BLaER1 treated with 17β-estradiol and CSF1 and Interleukin-3, amounts not matched to agents 10 nM and 100 nM (cell line): ENCODE data around the gene CEP135.
A peak's percentile ranks its signal among the peaks of the same experiment; 100 is the strongest.

Experiments
- H3K27ac ChIP-seq, 11 experiments: shearing (Covaris generic); formaldehyde crosslinking; 2 replicates each; pipeline ENCODE4 v1.8.1; 2022
- H3K27me3 ChIP-seq, 11 experiments: shearing (Covaris generic); formaldehyde crosslinking; 2 replicates each; pipeline ENCODE4 v1.8.1; 2022
- H3K36me3 ChIP-seq, 11 experiments: shearing (Covaris generic); formaldehyde crosslinking; 2 replicates each; pipeline ENCODE4 v1.8.1; 2022
- H3K4me1 ChIP-seq, 10 experiments: shearing (Covaris generic); formaldehyde crosslinking; 2 replicates each; pipeline ENCODE4 v1.8.1; 2022
- H3K4me2 ChIP-seq, 11 experiments: shearing (Covaris generic); formaldehyde crosslinking; 2 replicates each; pipeline ENCODE4 v1.8.1; 2022
- H3K4me3 ChIP-seq, 10 experiments: shearing (Covaris generic); formaldehyde crosslinking; 2 replicates each; pipeline ENCODE4 v1.8.1; 2022
- H3K9ac ChIP-seq, 11 experiments: shearing (Covaris generic); formaldehyde crosslinking; 2 replicates each; pipeline ENCODE4 v1.8.1; 2022
- H3K9me3 ChIP-seq, 11 experiments: shearing (Covaris generic); formaldehyde crosslinking; replicated peaks in 1 of 11; 2 replicates each; pipeline ENCODE4 v1.8.1; 2022
- H4K20me1 ChIP-seq, 11 experiments: shearing (Covaris generic); formaldehyde crosslinking; 2 replicates each; pipeline ENCODE4 v1.8.1; 2022
- Cebpa-rat ChIP-seq, 11 experiments: shearing (Covaris generic); IDR thresholded peaks; 2 replicates each; pipeline ENCODE4 v1.8.1; 2022

The CEP135 gene

DNA sequence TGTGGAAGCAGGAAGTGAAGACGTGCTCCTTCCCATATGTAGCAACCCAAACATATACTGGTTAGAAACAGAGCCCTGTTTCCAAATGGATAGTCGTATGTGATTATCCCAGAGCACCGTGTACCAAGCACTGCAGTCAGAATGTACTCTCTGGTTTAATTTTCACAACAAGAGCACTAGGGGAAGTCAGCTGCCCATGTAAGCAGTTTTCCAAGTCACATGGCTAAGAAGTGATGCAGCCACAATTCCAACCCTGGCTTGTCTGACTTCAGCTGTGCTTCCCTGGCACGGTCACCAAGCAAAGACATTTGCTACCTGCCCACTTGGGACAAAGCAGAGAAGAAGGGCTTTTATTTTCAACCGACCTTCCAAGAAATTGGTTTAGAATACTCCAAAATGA is 28.2 kb upstream of the CEP135 start:
- no peak overlapping the region for H3K4me3 ChIP-seq
- peaks cover 0 to 24% (median 0%) of the 10 kb centered on the region in 10 experiments; a peak in 6 of 20 replicates for H3K4me1 ChIP-seq
- H3K9ac ChIP-seq = peak overlapping the region in 1 of 11 experiments; percentile 55; a peak in 1 of 22 replicates
- peak overlapping the region in 3 of 11 experiments; percentile 43 to 75 (median 63); a peak in 6 of 22 replicates for H3K4me2 ChIP-seq
- no peaks in the 10 kb centered on the region for H3K27me3 ChIP-seq
- peak overlapping the region in 3 of 11 experiments; percentile 52 to 76 (median 71); a peak in 5 of 22 replicates for H3K27ac ChIP-seq
- H4K20me1 ChIP-seq = no peaks in the 10 kb centered on the region
- no peaks in the 10 kb centered on the region for H3K36me3 ChIP-seq
- no peak for TF ChIP-seq Cebpa-rat (IDR thresholded peaks at IDR 0.05)
- H3K9me3 ChIP-seq = no peaks in the 10 kb centered on the region

DNA sequence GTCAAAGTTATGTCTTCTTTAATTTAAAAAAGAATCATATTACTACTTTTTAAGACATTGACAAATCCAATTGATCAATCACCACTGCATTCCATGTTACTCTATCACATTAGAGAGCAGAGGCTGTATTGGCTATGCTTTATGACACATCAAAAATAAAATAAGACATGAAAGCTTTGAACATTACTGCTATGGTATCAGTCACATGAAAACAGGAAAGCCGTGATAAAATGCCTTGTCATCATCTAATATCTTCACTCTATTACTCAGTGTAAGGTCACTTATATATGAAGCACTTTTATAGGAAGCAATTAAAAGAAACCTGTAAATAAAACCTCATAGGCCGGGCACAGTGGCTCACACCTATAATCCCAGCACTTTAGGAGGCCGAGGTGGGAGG is 27.7 kb upstream of the CEP135 start:
- Histone ChIP-seq H4K20me1 (no peaks in the 10 kb centered on the region), H3K27me3 (no peaks in the 10 kb centered on the region), H3K9ac (0 out of 22 replicates have a peak overlapping the region, but pooled peaks of 1 of the 11 experiments have one; percentile 20), H3K4me3 (no peak overlapping the region), H3K9me3 (no peaks in the 10 kb centered on the region), H3K4me1 (peaks cover 0 to 24% (median 0%) of the 10 kb centered on the region in 10 experiments; a peak in 6 of 20 replicates), H3K36me3 (no peaks in the 10 kb centered on the region), H3K27ac (peak overlapping the region in 3 of 11 experiments; percentile 52 to 76 (median 71); a peak in 5 of 22 replicates), H3K4me2 (peak overlapping the region in 3 of 11 experiments; percentile 43 to 75 (median 63); a peak in 6 of 22 replicates)
- no peak for TF ChIP-seq Cebpa-rat (IDR thresholded peaks at IDR 0.05)

DNA sequence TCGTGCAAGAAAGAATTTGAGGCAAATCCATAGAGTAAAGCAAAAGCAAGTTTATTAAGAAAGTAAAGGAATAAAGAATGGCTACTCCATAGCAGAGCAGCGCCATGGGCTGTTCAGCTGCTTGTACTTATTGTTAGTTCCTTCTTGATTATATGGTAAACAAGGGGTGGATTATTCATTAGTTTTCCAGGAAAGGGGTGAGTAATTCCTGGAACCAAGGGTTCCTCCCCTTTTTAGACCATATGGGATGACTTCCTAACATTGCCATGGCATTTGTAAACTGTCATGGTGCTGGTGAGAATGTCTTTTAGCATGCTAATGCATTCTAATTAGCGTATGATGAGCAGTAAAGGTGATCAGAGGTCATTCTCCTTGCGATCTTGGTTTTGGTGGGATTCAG is 23.5 kb upstream of the CEP135 start:
- H3K27me3 ChIP-seq = no peaks in the 10 kb centered on the region

DNA sequence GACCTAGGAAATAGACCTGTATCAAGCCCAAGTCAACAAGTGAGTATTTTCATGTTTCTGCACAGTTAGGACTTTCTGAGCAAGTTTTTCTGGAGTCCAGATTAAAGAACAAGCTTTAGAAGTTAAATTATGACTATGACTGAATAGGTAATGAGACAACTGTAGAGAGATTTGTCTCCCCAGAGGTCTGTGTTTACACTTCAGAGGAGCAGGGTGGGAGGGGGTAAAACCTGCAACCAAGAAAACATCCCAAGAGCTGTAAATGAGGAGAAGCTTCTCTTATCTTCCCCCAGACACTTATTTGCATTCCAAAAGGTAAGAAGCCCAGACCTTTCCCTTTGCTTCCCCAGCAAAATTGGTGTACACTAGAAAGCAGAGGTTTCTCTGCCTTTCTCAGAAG is 22.1 kb upstream of the CEP135 start:
- no peaks in the 10 kb centered on the region for H4K20me1 ChIP-seq
- H3K27ac ChIP-seq = no peak overlapping the region
- H3K9ac ChIP-seq = no peak overlapping the region
- H3K4me3 ChIP-seq = no peak overlapping the region
- H3K27me3 ChIP-seq = no peaks in the 10 kb centered on the region
- no peaks in the 10 kb centered on the region for H3K36me3 ChIP-seq
- no peak overlapping the region for H3K4me2 ChIP-seq
- 0 out of 22 replicates have a peak, but pooled peaks cover 0 to 3% (median 0%) of the 10 kb centered on the region in 11 experiments for H3K9me3 ChIP-seq
- H3K4me1 ChIP-seq = peaks cover 0 to 34% (median 0%) of the 10 kb centered on the region in 10 experiments; a peak in 4 of 20 replicates
- no peak for TF ChIP-seq Cebpa-rat (IDR thresholded peaks at IDR 0.05)

More for the DNA sequence above, 23.5 kb upstream of the CEP135 start:
- Histone ChIP-seq H3K9ac (no peak overlapping the region), H3K9me3 (0 out of 22 replicates have a peak, but pooled peaks cover 0 to 3% (median 0%) of the 10 kb centered on the region in 11 experiments), H3K4me2 (no peak overlapping the region), H4K20me1 (no peaks in the 10 kb centered on the region), H3K36me3 (no peaks in the 10 kb centered on the region), H3K27ac (no peak overlapping the region), H3K4me3 (no peak overlapping the region), H3K4me1 (peaks cover 0 to 34% (median 0%) of the 10 kb centered on the region in 10 experiments; a peak in 6 of 20 replicates)
- TF ChIP-seq Cebpa-rat (IDR thresholded peaks at IDR 0.05) = no peak

DNA sequence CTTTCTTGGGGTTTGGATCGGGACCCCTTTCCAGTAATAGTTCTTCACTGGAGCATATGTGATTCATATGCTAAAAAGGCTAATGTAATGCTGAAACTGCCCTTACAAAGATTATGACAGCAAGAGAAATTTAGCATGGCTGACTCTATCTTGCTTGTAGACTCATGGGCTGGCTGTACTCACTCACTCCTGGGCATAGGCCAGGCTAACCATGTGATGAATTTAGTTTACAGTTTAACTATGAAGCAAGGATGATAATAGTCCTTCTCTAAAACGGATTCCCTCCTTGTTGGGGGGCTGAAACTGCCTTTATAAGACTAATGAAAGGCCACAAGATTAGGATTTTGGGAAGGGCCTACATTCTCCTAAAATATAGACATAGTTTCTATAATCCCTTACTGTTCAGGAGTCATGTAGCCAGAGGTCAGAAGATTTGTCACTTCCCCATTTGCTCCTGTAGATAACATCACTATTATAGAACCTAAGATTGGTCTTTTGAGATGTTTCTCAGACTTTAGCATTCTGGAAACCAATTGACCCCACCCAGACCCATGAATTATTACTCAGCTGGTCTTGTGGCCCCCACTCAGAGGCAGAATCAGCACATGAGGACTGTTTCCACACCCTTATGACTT is 20.8 kb upstream of the CEP135 start:
- H3K4me3 ChIP-seq = no peak overlapping the region
- H3K9ac ChIP-seq = no peak overlapping the region
- H3K27me3 ChIP-seq = no peaks in the 10 kb centered on the region
- H3K4me2 ChIP-seq = peak overlapping the region in 2 of 11 experiments; percentile 17 to 27; a peak in 1 of 22 replicates
- H3K4me1 ChIP-seq = peaks cover 0 to 37% (median 0%) of the 10 kb centered on the region in 10 experiments; a peak in 4 of 20 replicates
- no peaks in the 10 kb centered on the region for H3K36me3 ChIP-seq
- no peak for TF ChIP-seq Cebpa-rat (IDR thresholded peaks at IDR 0.05)
- H3K27ac ChIP-seq = peak overlapping the region in 1 of 11 experiments; percentile 31; a peak in 1 of 22 replicates
- no peaks in the 10 kb centered on the region for H4K20me1 ChIP-seq
- H3K9me3 ChIP-seq = 0 out of 22 replicates have a peak, but pooled peaks cover 0 to 3% (median 0%) of the 10 kb centered on the region in 11 experiments

DNA sequence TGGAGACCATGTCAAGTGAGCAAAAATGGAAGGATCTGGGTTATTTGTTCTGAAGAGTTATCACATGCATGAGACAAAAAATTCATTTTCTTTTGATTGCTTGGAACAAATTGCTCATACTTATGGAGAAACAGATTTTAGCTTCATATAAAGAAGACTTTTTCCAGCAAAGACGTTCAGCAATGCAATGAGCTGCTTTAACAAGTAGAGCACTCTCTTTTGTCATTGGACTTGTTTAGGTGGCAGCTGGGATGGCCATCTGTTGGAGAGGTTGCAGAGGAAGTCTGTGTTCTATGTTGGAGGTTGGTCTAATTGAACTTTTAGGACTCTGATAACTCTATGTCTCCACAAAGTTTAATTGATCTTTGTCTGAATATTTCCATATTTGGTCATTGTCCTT is 19.9 kb upstream of the CEP135 start:
- Histone ChIP-seq H3K9me3 (0 out of 22 replicates have a peak, but pooled peaks cover 0 to 3% (median 0%) of the 10 kb centered on the region in 11 experiments), H3K27ac (no peak overlapping the region), H3K27me3 (no peaks in the 10 kb centered on the region), H3K9ac (no peak overlapping the region), H4K20me1 (no peaks in the 10 kb centered on the region), H3K36me3 (no peaks in the 10 kb centered on the region), H3K4me3 (no peak overlapping the region), H3K4me2 (peak overlapping the region in 3 of 11 experiments; percentile 25 to 47 (median 27); a peak in 4 of 22 replicates), H3K4me1 (peaks cover 0 to 37% (median 0%) of the 10 kb centered on the region in 10 experiments; a peak in 4 of 20 replicates)
- TF ChIP-seq Cebpa-rat (IDR thresholded peaks at IDR 0.05) = no peak

DNA sequence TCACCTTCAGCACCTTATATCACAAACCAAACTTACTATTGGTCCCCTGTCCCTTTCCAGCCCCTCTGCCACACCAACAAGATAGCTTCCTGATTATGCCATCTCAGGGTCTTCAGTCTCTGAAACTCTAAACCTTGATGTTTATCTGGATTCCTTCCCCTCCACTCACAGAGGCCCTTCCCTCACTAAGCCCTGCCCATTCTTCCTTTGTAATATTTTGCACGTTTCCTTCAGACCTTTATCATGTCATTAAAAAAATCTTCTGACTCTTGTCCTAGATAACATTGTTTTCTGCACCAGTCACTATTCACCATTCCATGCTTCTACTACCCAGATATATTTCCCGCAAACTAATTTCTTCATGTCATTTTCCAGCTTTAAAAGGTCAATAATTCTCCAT is 17.7 kb upstream of the CEP135 start:
- Histone ChIP-seq H3K9me3 (peaks cover 0 to 11% (median 3%) of the 10 kb centered on the region in 11 experiments; a peak in 12 of 22 replicates), H3K9ac (no peak overlapping the region; a peak in 1 of 22 replicates), H3K4me2 (peak overlapping the region in 1 of 11 experiments; percentile 50; a peak in 2 of 22 replicates), H3K27me3 (no peaks in the 10 kb centered on the region), H3K36me3 (0 out of 22 replicates have a peak, but pooled peaks cover 0 to 3% (median 0%) of the 10 kb centered on the region in 11 experiments), H3K4me1 (peaks cover 0 to 37% (median 0%) of the 10 kb centered on the region in 10 experiments; a peak in 4 of 20 replicates), H3K4me3 (no peak overlapping the region), H3K27ac (peak overlapping the region in 1 of 11 experiments; percentile 46; a peak in 1 of 22 replicates), H4K20me1 (no peaks in the 10 kb centered on the region)
- no peak for TF ChIP-seq Cebpa-rat (IDR thresholded peaks at IDR 0.05)

DNA sequence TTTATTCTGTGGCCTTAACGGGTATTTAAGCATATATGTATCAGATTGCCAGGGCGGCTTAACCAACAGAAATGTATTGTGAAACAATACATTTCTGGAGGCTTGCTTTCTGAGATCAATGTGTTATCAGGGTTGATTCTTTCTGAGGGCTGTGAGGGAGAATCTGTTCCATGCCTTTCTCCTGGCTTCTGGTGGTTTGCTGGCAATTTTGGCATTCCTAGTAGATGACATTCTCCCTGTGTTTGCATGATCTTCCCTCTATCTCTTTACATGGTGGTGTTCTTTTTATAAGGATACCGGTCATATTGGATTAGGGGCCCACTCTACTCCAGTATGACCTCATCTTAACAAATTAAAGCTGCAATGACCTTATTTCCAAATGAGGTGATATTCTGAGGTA is 16.9 kb upstream of the CEP135 start:
- Histone ChIP-seq H3K27ac (no peak overlapping the region), H3K9ac (no peak overlapping the region), H3K9me3 (peaks cover 2 to 18% (median 11%) of the 10 kb centered on the region in 11 experiments), H3K27me3 (no peaks in the 10 kb centered on the region), H3K36me3 (peaks cover 0 to 5% (median 0%) of the 10 kb centered on the region in 11 experiments; a peak in 4 of 22 replicates), H3K4me1 (peaks cover 0 to 37% (median 0%) of the 10 kb centered on the region in 10 experiments; a peak in 4 of 20 replicates), H3K4me3 (no peak overlapping the region), H3K4me2 (no peak overlapping the region), H4K20me1 (no peaks in the 10 kb centered on the region)
- no peak for TF ChIP-seq Cebpa-rat (IDR thresholded peaks at IDR 0.05)

DNA sequence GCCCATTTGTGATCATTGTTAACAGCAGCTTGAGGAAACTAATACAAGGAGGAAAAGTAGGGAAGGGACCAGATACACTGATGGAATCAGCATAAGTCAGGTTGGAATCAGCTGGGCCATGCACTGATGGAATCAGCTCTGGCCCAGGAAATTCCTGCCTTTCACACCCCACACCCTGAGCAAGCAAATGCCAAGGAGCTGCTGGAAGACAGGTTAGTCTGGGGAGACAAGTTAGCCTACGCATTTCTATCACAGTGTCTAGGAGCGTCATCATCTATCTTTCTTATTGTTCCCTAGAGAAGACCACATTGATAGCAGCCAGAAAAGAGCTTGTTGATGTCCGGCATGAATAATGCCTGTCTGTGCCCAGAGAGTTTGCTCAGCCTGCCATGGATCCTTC is 16.2 kb upstream of the CEP135 start:
- TF ChIP-seq Cebpa-rat (IDR thresholded peaks at IDR 0.05) = no peak
- H3K36me3 ChIP-seq = peaks cover 0 to 12% (median 0%) of the 10 kb centered on the region in 11 experiments; a peak in 7 of 22 replicates
- no peaks in the 10 kb centered on the region for H4K20me1 ChIP-seq
- H3K4me2 ChIP-seq = no peak overlapping the region
- H3K4me3 ChIP-seq = no peak overlapping the region
- H3K9ac ChIP-seq = no peak overlapping the region
- peaks cover 9 to 25% (median 18%) of the 10 kb centered on the region in 11 experiments for H3K9me3 ChIP-seq
- H3K4me1 ChIP-seq = peaks cover 0 to 36% (median 0%) of the 10 kb centered on the region in 10 experiments; a peak in 4 of 20 replicates
- H3K27me3 ChIP-seq = no peaks in the 10 kb centered on the region
- no peak overlapping the region for H3K27ac ChIP-seq
